PFSK-1 (cell line): Measurements from ENCODE around the gene BCAS3.

Experiments
- FOXP2 ChIP-seq: optimal IDR thresholded peaks from 2 replicates; pipeline ENCODE3; 2011; ENCODE audit warnings: borderline replicate concordance, control low read depth, inconsistent platforms; ENCODE audit not compliant: insufficient read depth; ENCODE audit errors: extremely low read length, extremely low read depth
- POLR2AphosphoS5 ChIP-seq: IDR thresholded peaks from 2 replicates; pipeline ENCODE4 v1.6.1; 2012; ENCODE audit warnings: low read depth, mild to moderate bottlenecking, control low read depth, low read length, moderate library complexity
- TAF1 ChIP-seq: IDR thresholded peaks from 2 replicates; pipeline ENCODE4 v1.6.1; 2012; ENCODE audit warnings: low read length, control low read depth, borderline replicate concordance; ENCODE audit not compliant: insufficient read depth
- TF ChIP-seq, protein P1 (sequence below), 2 experiments: IDR thresholded peaks; 2 replicates each; pipeline versions ENCODE4 v1.6.1 to v1.8.0; 2011 to 2012; ENCODE audit warnings: low read depth in 2 of 2, low read length in 2 of 2, control low read depth in 1 of 2, inconsistent platforms in 1 of 2, mild to moderate bottlenecking in 1 of 2, moderate library complexity in 1 of 2; ENCODE audit not compliant: insufficient read depth in 1 of 2

GRCh38 chr17:60680754-60681153, 3.1 kb downstream of the BCAS3 start:
- TF ChIP-seq, protein P1, sequence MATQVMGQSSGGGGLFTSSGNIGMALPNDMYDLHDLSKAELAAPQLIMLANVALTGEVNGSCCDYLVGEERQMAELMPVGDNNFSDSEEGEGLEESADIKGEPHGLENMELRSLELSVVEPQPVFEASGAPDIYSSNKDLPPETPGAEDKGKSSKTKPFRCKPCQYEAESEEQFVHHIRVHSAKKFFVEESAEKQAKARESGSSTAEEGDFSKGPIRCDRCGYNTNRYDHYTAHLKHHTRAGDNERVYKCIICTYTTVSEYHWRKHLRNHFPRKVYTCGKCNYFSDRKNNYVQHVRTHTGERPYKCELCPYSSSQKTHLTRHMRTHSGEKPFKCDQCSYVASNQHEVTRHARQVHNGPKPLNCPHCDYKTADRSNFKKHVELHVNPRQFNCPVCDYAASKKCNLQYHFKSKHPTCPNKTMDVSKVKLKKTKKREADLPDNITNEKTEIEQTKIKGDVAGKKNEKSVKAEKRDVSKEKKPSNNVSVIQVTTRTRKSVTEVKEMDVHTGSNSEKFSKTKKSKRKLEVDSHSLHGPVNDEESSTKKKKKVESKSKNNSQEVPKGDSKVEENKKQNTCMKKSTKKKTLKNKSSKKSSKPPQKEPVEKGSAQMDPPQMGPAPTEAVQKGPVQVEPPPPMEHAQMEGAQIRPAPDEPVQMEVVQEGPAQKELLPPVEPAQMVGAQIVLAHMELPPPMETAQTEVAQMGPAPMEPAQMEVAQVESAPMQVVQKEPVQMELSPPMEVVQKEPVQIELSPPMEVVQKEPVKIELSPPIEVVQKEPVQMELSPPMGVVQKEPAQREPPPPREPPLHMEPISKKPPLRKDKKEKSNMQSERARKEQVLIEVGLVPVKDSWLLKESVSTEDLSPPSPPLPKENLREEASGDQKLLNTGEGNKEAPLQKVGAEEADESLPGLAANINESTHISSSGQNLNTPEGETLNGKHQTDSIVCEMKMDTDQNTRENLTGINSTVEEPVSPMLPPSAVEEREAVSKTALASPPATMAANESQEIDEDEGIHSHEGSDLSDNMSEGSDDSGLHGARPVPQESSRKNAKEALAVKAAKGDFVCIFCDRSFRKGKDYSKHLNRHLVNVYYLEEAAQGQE (IDR thresholded peaks at IDR 0.05; ENCODE audit: insufficient read depth in 1 of 2, low read depth in 2 of 2, low read length in 2 of 2): no peak
- TF ChIP-seq TAF1 (no peak), POLR2AphosphoS5 (no peak), FOXP2 (no peak)
